K562 (cell line): ENCODE measurements around the gene PSMA7. TPM values are rescaled to one million over a fixed set of nuclear protein-coding genes. Genes with fewer than 3 reads are reported as not detected.

Experiments
- ARNT ChIP-seq, 2 experiments: fragments of 450-650 bp; IDR thresholded peaks; 2 replicates each; pipeline ENCODE4 v1.6.1; 2016; ENCODE audit warnings: mild to moderate bottlenecking in 1 of 2
- COPS2 ChIP-seq: fragments of 450-650 bp; conservative IDR thresholded peaks from 2 replicates; pipeline ENCODE4 v1.6.1; 2016; ENCODE audit warnings: mild to moderate bottlenecking, moderate library complexity
- ELF1 ChIP-seq: fragments of 200-800 bp; sonication (Bioruptor generic); IDR thresholded peaks from 2 replicates; pipeline ENCODE4 v1.6.1; 2016; ENCODE audit warnings: missing genetic modification characterization, missing compliant biosample characterization
- ETS2 ChIP-seq: IDR thresholded peaks from 2 replicates; pipeline ENCODE4 v1.6.1; 2016; ENCODE audit warnings: borderline replicate concordance, missing genetic modification characterization, mild to moderate bottlenecking, moderate library complexity, missing compliant biosample characterization; ENCODE audit not compliant: poor library complexity, severe bottlenecking
- HSF4 ChIP-seq: fragments of 250-450 bp; sonication (Bioruptor Pico); IDR thresholded peaks from 2 replicates; pipeline ENCODE4 v2.1.2; 2022; ENCODE audit warnings: mild to moderate bottlenecking, moderate library complexity, borderline replicate concordance
- KAT8 ChIP-seq: fragments of 450-650 bp; IDR thresholded peaks from 2 replicates; pipeline ENCODE4 v1.6.1; 2016; ENCODE audit warnings: low read depth, mild to moderate bottlenecking
- KLF10 ChIP-seq: fragments of 250-450 bp; sonication (Bioruptor Pico); IDR thresholded peaks from 2 replicates; pipeline ENCODE4 v1.6.1; 2021; ENCODE audit warnings: matching md5 sums
- NRF1 ChIP-seq, 2 experiments: fragments of 450-650 bp; IDR thresholded peaks in 1 of 2; conservative IDR thresholded peaks in 1 of 2; 2 replicates each; pipeline ENCODE4 v1.6.1; 2014; ENCODE audit warnings: mild to moderate bottlenecking in 2 of 2
- NUFIP1 ChIP-seq: fragments of 450-650 bp; IDR thresholded peaks from 2 replicates; pipeline ENCODE4 v1.6.1; 2018; ENCODE audit not compliant: partially characterized antibody
- OTX1 ChIP-seq: fragments of 450-650 bp; formaldehyde crosslinking; IDR thresholded peaks from 2 replicates; pipeline ENCODE4 v1.4.0; 2022; ENCODE audit warnings: mild to moderate bottlenecking
- SRSF1 ChIP-seq: fragments of 200-400 bp; formaldehyde crosslinking; IDR thresholded peaks from 2 replicates; pipeline ENCODE4 v1.6.1; 2017; ENCODE audit warnings: mild to moderate bottlenecking, low read depth, low read length, moderate library complexity
- SRSF7 ChIP-seq: fragments of 200-400 bp; formaldehyde crosslinking; optimal IDR thresholded peaks from 2 replicates; pipeline ENCODE3; 2017; ENCODE audit warnings: mild to moderate bottlenecking, low read depth, low read length
- ZBTB33 ChIP-seq: sonication (generic); formaldehyde crosslinking; IDR thresholded peaks from 2 replicates; pipeline ENCODE4 v1.8.1; 2023; ENCODE audit warnings: mild to moderate bottlenecking, missing genetic modification reagents
- ZNF384 ChIP-seq: IDR thresholded peaks from 2 replicates; pipeline ENCODE4 v1.6.1; 2012; ENCODE audit warnings: low read depth, low read length, improper control_type of control experiment
- ZNF431 ChIP-seq: sonication (generic); formaldehyde crosslinking; IDR thresholded peaks from 2 replicates; pipeline ENCODE4 v1.8.0; 2022; ENCODE audit warnings: mild to moderate bottlenecking, missing genetic modification reagents
- ZNF561 ChIP-seq: fragments of 450-650 bp; formaldehyde crosslinking; conservative IDR thresholded peaks from 2 replicates; pipeline ENCODE4 v1.4.0; 2020; ENCODE audit warnings: mild to moderate bottlenecking, moderate library complexity
- ZNF592 ChIP-seq: fragments of 450-650 bp; IDR thresholded peaks from 2 replicates; pipeline ENCODE4 v1.6.1; 2017; ENCODE audit warnings: antibody characterized with exemption, mild to moderate bottlenecking
- ZNF766 ChIP-seq: fragments of 200-800 bp; sonication (Bioruptor generic); conservative IDR thresholded peaks from 2 replicates; pipeline ENCODE4 v1.6.1; 2016; ENCODE audit warnings: missing genetic modification characterization, missing compliant biosample characterization
- polyA plus RNA-seq, 8 experiments: library from polyadenylated mRNA; depleted of rRNA in 4 of 8; stranded (reverse) in 5 of 8; unstranded in 3 of 8; fragments of >200 nt; fragmentation: Nextera tagmentation in 2 of 8; fragmentation: Illumina TruSeq in 1 of 8; extraction: Ambion mirVana in 2 of 8; extraction: Trizol in 1 of 8; gene quantifications; 2 replicates each; pipeline versions ENCODE4 v1.2.1 to v1.2.3, GENCODE V29; 2011 to 2014; ENCODE audit warnings: inconsistent platforms in 1 of 8, missing spikeins in 1 of 8
- total RNA-seq, 7 experiments: library from RNA; depleted of rRNA in 6 of 7; stranded (reverse); fragments of >200 nt in 6 of 7; fragmentation: Illumina TruSeq in 2 of 7; extraction: Trizol in 2 of 7; gene quantifications; 2 replicates each; pipeline versions ENCODE4 v1.2.1 to v1.2.3, GENCODE V29; 2011 to 2021; ENCODE audit warnings: low replicate concordance in 1 of 7
- TF ChIP-seq, protein P1 (sequence below): sonication (generic); formaldehyde crosslinking; IDR thresholded peaks from 2 replicates; pipeline ENCODE4 v1.8.1; 2023; ENCODE audit warnings: mild to moderate bottlenecking, missing genetic modification reagents

The PSMA7 gene
- total and polyA plus RNA-seq, 9 of the 15 experiments (the other 6 are each of a cell fraction or from before 2014, with no cell fraction given), result 257 to 510 (median 393) TPM

DNA sequence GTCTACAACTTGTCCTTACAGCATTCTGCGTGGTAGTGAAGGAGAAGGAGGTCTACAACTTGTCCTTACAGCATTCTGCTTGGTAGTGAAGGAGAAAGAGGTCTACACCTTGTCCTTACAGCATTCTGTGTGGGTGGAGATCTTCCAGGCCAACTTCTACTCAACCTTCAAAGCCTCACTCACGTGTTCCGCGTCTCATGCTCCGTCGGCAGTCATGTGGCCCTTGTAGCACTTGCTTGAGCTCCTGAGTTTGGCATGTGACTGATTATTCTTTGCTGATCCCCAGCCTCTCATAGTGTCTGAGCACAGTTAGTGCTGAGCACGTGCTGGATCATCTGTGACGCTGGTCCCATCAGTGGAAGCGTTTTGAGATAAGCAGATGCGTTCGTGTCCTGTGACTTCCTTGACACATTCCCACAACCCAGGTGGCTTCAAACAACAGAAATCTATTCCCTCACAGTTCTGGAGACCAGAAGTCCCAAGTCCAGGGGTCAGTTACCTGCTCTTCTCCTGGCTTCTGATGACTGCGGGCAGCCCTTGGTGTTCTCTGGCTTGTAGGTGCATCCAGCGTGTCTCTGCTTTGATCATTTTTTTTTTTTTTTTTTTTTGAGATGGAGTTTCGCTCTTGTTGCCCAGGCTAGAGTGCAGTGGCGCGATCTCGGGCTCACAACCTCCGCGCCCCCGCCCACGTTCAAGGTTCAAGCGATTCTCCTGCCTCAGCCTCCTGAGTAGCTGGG, 3.0 kb upstream of the PSMA7 start (continued):
- TF ChIP-seq, protein P1, sequence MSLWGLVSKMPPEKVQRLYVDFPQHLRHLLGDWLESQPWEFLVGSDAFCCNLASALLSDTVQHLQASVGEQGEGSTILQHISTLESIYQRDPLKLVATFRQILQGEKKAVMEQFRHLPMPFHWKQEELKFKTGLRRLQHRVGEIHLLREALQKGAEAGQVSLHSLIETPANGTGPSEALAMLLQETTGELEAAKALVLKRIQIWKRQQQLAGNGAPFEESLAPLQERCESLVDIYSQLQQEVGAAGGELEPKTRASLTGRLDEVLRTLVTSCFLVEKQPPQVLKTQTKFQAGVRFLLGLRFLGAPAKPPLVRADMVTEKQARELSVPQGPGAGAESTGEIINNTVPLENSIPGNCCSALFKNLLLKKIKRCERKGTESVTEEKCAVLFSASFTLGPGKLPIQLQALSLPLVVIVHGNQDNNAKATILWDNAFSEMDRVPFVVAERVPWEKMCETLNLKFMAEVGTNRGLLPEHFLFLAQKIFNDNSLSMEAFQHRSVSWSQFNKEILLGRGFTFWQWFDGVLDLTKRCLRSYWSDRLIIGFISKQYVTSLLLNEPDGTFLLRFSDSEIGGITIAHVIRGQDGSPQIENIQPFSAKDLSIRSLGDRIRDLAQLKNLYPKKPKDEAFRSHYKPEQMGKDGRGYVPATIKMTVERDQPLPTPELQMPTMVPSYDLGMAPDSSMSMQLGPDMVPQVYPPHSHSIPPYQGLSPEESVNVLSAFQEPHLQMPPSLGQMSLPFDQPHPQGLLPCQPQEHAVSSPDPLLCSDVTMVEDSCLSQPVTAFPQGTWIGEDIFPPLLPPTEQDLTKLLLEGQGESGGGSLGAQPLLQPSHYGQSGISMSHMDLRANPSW (CRISPR knock-in tag), result 0 out of 2 replicates have a peak, but pooled peaks have one; percentile 57
- TF ChIP-seq KLF10 (CRISPR knock-in tag) (no peak), ELF1 (no peak), ZNF561 (CRISPR knock-in tag) (no peak), ZNF431 (peak; percentile 70; the same call in 1 of the 2 replicates), OTX1 (CRISPR knock-in tag) (no peak), SRSF1 (no peak), SRSF7 (no peak), ZBTB33 (peak; percentile 58; the same call in 1 of the 2 replicates), COPS2 (no peak), HSF4 (CRISPR knock-in tag) (no peak), NRF1 (conservative IDR thresholded peaks at IDR 0.05 in 1 of 2, IDR thresholded peaks at IDR 0.05 in 1 of 2) (peak in 1 of 2 experiments; percentile 37; a peak in 1 of 4 replicates), ZNF766 (peak; percentile 69), KAT8 (no peak), NUFIP1 (peak; percentile 59), ETS2 (tag) (no peak), ARNT (IDR thresholded peaks at IDR 0.05) (0 out of 4 replicates have a peak, but pooled peaks of 1 of the 2 experiments have one; percentile 36), ZNF592 (peak; percentile 95), ZNF384 (peak; percentile 67; the same call in 1 of the 2 replicates)
